ENCODE measurements around the gene PTPRJ.

DNA sequence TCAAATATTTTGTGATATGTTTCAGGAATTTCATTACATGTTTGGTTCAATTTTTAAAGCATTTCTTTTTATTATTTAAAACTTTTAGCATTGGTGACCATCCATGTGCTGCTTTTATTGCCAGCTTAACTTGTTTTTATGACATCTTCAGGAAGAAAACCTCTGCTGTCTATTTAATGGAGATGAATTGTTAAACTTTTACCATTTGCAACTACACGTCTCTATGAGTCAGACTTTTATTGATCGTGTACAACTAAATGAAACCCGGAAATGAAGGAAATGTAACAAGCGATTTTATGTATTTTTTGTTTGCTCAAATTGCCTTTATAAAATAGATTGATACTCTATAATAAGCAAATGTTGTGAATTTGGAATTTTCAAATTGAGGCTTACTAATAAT, 113.0 kb downstream of the PTPRJ start:
- TF ChIP-seq, protein P1, sequence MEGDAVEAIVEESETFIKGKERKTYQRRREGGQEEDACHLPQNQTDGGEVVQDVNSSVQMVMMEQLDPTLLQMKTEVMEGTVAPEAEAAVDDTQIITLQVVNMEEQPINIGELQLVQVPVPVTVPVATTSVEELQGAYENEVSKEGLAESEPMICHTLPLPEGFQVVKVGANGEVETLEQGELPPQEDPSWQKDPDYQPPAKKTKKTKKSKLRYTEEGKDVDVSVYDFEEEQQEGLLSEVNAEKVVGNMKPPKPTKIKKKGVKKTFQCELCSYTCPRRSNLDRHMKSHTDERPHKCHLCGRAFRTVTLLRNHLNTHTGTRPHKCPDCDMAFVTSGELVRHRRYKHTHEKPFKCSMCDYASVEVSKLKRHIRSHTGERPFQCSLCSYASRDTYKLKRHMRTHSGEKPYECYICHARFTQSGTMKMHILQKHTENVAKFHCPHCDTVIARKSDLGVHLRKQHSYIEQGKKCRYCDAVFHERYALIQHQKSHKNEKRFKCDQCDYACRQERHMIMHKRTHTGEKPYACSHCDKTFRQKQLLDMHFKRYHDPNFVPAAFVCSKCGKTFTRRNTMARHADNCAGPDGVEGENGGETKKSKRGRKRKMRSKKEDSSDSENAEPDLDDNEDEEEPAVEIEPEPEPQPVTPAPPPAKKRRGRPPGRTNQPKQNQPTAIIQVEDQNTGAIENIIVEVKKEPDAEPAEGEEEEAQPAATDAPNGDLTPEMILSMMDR (IDR thresholded peaks at IDR 0.05) = no peak
- no peak for TF ChIP-seq POLR2AphosphoS5 (IDR thresholded peaks at IDR 0.05; ENCODE audit: insufficient read depth in 1 of 2, low read depth in 1 of 2)

All from vagina (tissue), 2 donors.